ENCODE measurements around the gene IL3RA.

- TF ChIP-seq CTCF (conservative IDR thresholded peaks at IDR 0.05; ENCODE audit: low read length) (no peak), EZH2phosphoT487 (IDR thresholded peaks at IDR 0.05; ENCODE audit: borderline replicate concordance, low read depth, low read length) (no peak)
Observed at GRCh38 chrX:1355131-1356046, 18.8 kb downstream of the IL3RA start.

Data from OCI-LY7 (cell line).